ENCODE results near the gene ZNF213.

Gene ZNF213

GRCh38 chr16:3087243-3088235 is 47.3 kb upstream of the ZNF213 start:
- Histone ChIP-seq H2AFZ (ENCODE audit: low read length) (no peak overlapping the region), H3K4me3 (ENCODE audit: low read depth, low read length, poor library complexity, severe bottlenecking) (no peak overlapping the region), H3K27ac (ENCODE audit: low read depth, low read length, poor library complexity, severe bottlenecking) (no peak overlapping the region), H3K9ac (ENCODE audit: low read length) (no peak overlapping the region), H3K79me2 (ENCODE audit: insufficient read depth, low read length) (no peaks in the 10 kb centered on the region), H3K4me1 (ENCODE audit: insufficient read depth, low read length, severe bottlenecking) (peaks cover under 1% of the 10 kb centered on the region), H3K4me2 (ENCODE audit: low read length) (no peak overlapping the region), H3K36me3 (ENCODE audit: insufficient read depth, low read length) (no peaks in the 10 kb centered on the region), H3K27me3 (ENCODE audit: insufficient read depth, low read length) (0 out of 2 replicates have a peak, but pooled peaks cover 9% of the 10 kb centered on the region), H3K9me3 (ENCODE audit: low read length) (no peaks in the 10 kb centered on the region), H3F3A (ENCODE audit: insufficient read depth, low read length) (no peaks in the 10 kb centered on the region), H4K20me1 (ENCODE audit: insufficient read depth, low read length) (no peaks in the 10 kb centered on the region), H3K9me2 (ENCODE audit: low read depth, low read length) (no peaks in the 10 kb centered on the region)
- TF ChIP-seq CTCF (IDR thresholded peaks at IDR 0.05; ENCODE audit: low read length) (no peak), EZH2 (IDR thresholded peaks at IDR 0.05; ENCODE audit: borderline replicate concordance, low read length) (no peak)

- Histone ChIP-seq H3K9ac (ENCODE audit: low read length) (no peak overlapping the region), H3K4me3 (ENCODE audit: low read depth, low read length, poor library complexity, severe bottlenecking) (no peak overlapping the region), H3K4me2 (ENCODE audit: low read length) (no peak overlapping the region), H3F3A (ENCODE audit: insufficient read depth, low read length) (no peaks in the 10 kb centered on the region), H3K9me3 (ENCODE audit: low read length) (no peaks in the 10 kb centered on the region), H3K79me2 (ENCODE audit: insufficient read depth, low read length) (no peaks in the 10 kb centered on the region), H3K27ac (ENCODE audit: low read depth, low read length, poor library complexity, severe bottlenecking) (no peak overlapping the region), H3K36me3 (ENCODE audit: insufficient read depth, low read length) (no peaks in the 10 kb centered on the region), H3K9me2 (ENCODE audit: low read depth, low read length) (no peaks in the 10 kb centered on the region), H4K20me1 (ENCODE audit: insufficient read depth, low read length) (no peaks in the 10 kb centered on the region), H3K27me3 (ENCODE audit: insufficient read depth, low read length) (0 out of 2 replicates have a peak, but pooled peaks cover 9% of the 10 kb centered on the region), H2AFZ (ENCODE audit: low read length) (no peak overlapping the region), H3K4me1 (ENCODE audit: insufficient read depth, low read length, severe bottlenecking) (peaks cover 9% of the 10 kb centered on the region)
- TF ChIP-seq EZH2 (IDR thresholded peaks at IDR 0.05; ENCODE audit: borderline replicate concordance, low read length): no peak
- TF ChIP-seq CTCF (IDR thresholded peaks at IDR 0.05; ENCODE audit: low read length): no peak
Observed at GRCh38 chr16:3088450-3088849, 46.4 kb upstream of the ZNF213 start.

GRCh38 chr16:3088925-3089716 is 45.7 kb upstream of the ZNF213 start:
- H3K36me3 ChIP-seq (ENCODE audit: insufficient read depth, low read length): no peaks in the 10 kb centered on the region
- no peaks in the 10 kb centered on the region for H3K79me2 ChIP-seq (ENCODE audit: insufficient read depth, low read length)
- H3K27ac ChIP-seq (ENCODE audit: low read depth, low read length, poor library complexity, severe bottlenecking): no peak overlapping the region
- H4K20me1 ChIP-seq (ENCODE audit: insufficient read depth, low read length): no peaks in the 10 kb centered on the region
- peaks cover 13% of the 10 kb centered on the region for H3K4me1 ChIP-seq (ENCODE audit: insufficient read depth, low read length, severe bottlenecking)
- H3K27me3 ChIP-seq (ENCODE audit: insufficient read depth, low read length): 0 out of 2 replicates have a peak, but pooled peaks cover 9% of the 10 kb centered on the region
- no peaks in the 10 kb centered on the region for H3F3A ChIP-seq (ENCODE audit: insufficient read depth, low read length)
- TF ChIP-seq CTCF (IDR thresholded peaks at IDR 0.05; ENCODE audit: low read length) (no peak), EZH2 (IDR thresholded peaks at IDR 0.05; ENCODE audit: borderline replicate concordance, low read length) (no peak)
- no peak overlapping the region for H2AFZ ChIP-seq (ENCODE audit: low read length)
- H3K9me3 ChIP-seq (ENCODE audit: low read length): no peaks in the 10 kb centered on the region
- no peak overlapping the region for H3K4me2 ChIP-seq (ENCODE audit: low read length)
- no peak overlapping the region for H3K4me3 ChIP-seq (ENCODE audit: low read depth, low read length, poor library complexity, severe bottlenecking)
- H3K9me2 ChIP-seq (ENCODE audit: low read depth, low read length): no peaks in the 10 kb centered on the region
- no peak overlapping the region for H3K9ac ChIP-seq (ENCODE audit: low read length)

Measured in OCI-LY1 (cell line).